Uterus (tissue), 2 donors: ENCODE results near the gene RD3L.

ENCODE experiments used
- CTCF ChIP-seq, 4 experiments: fragments of 200-600 bp in 2 of 4; fragments of 450-650 bp in 2 of 4; sonication (generic) in 2 of 4; IDR thresholded peaks; one replicate each; pipeline ENCODE4 v1.5.1; 2016 to 2019; ENCODE audit warnings: antibody characterized with exemption in 4 of 4, mild to moderate bottlenecking in 2 of 4, moderate library complexity in 1 of 4
- POLR2A ChIP-seq, 2 donors: fragments of 450-650 bp; IDR thresholded peaks; one replicate each; pipeline ENCODE4 v1.6.1; 2016; ENCODE audit warnings: antibody characterized with exemption in 2 of 2, mild to moderate bottlenecking in 1 of 2, moderate library complexity in 1 of 2

GRCh38 chr14:103923863-103924262, 18.5 kb downstream of the RD3L start:
- no peak for TF ChIP-seq CTCF (IDR thresholded peaks at IDR 0.05)
- no peak for TF ChIP-seq POLR2A (IDR thresholded peaks at IDR 0.05)
